Measurements from ENCODE around the gene SLC49A4. TPM values are rescaled to one million over a fixed set of nuclear protein-coding genes. Genes with fewer than 3 reads are reported as not detected.

Gene SLC49A4
- polyA plus RNA-seq, 1 experiment: 8.4 TPM

- TF ChIP-seq CTCF (IDR thresholded peaks at IDR 0.05; ENCODE audit: insufficient read depth, low read depth, low read length): no peak
- H3K36me3 ChIP-seq (ENCODE audit: control insufficient read depth, insufficient read depth, low read length): no peaks in the 10 kb centered on the region
- POLR2A ChIA-PET: no interaction called here
- H3K27me3 ChIP-seq (ENCODE audit: control insufficient read depth, insufficient read depth, low read length): no peaks in the 10 kb centered on the region
- DNase-seq (ENCODE audit: low read depth): no peak
- no peak overlapping the region for H3K4me3 ChIP-seq (ENCODE audit: low read depth, low read length)
- CTCF ChIA-PET: no interaction called here
These were observed 67.5 kb downstream of the SLC49A4 start for GRCh38 chr3:122862381-122862780.

- Histone ChIP-seq H3K27me3 (ENCODE audit: control insufficient read depth, insufficient read depth, low read length) (no peaks in the 10 kb centered on the region), H3K4me3 (ENCODE audit: low read depth, low read length) (no peak overlapping the region), H3K36me3 (ENCODE audit: control insufficient read depth, insufficient read depth, low read length) (no peaks in the 10 kb centered on the region)
- POLR2A ChIA-PET: no interaction called here
- CTCF ChIA-PET: no interaction called here
- DNase-seq (ENCODE audit: low read depth): no peak
- TF ChIP-seq CTCF (IDR thresholded peaks at IDR 0.05; ENCODE audit: insufficient read depth, low read depth, low read length): no peak
These were observed 69.6 kb downstream of the SLC49A4 start for GRCh38 chr3:122864498-122864897.

GRCh38 chr3:122868322-122868721 is 73.5 kb downstream of the SLC49A4 start:
- CTCF ChIA-PET: no interaction called here
- H3K4me3 ChIP-seq (ENCODE audit: low read depth, low read length): no peak overlapping the region
- POLR2A ChIA-PET: no interaction called here
- no peak for TF ChIP-seq CTCF (IDR thresholded peaks at IDR 0.05; ENCODE audit: insufficient read depth, low read depth, low read length)
- no peaks in the 10 kb centered on the region for H3K36me3 ChIP-seq (ENCODE audit: control insufficient read depth, insufficient read depth, low read length)
- no peak for DNase-seq (ENCODE audit: low read depth)
- H3K27me3 ChIP-seq (ENCODE audit: control insufficient read depth, insufficient read depth, low read length): no peaks in the 10 kb centered on the region

- DNase-seq (ENCODE audit: low read depth): no peak
- TF ChIP-seq CTCF (IDR thresholded peaks at IDR 0.05; ENCODE audit: insufficient read depth, low read depth, low read length): no peak
- H3K36me3 ChIP-seq (ENCODE audit: control insufficient read depth, insufficient read depth, low read length): no peaks in the 10 kb centered on the region
- H3K4me3 ChIP-seq (ENCODE audit: low read depth, low read length): no peak overlapping the region
- ChIA-PET CTCF (interaction anchor here (0.7 kb wide), 1 partner anchor 8 kb away, joined by 3 read pairs; no protein-coding TSS in a partner anchor), POLR2A (interaction anchor here (0.6 kb wide), 1 partner anchor 490 kb away, joined by 7 read pairs; the partner anchor contains the start of gene FAM162A)
- H3K27me3 ChIP-seq (ENCODE audit: control insufficient read depth, insufficient read depth, low read length): no peaks in the 10 kb centered on the region
These were observed 79.1 kb downstream of the SLC49A4 start for GRCh38 chr3:122873741-122874515.

- H3K27me3 ChIP-seq (ENCODE audit: control insufficient read depth, insufficient read depth, low read length): no peaks in the 10 kb centered on the region
- no peak overlapping the region for H3K4me3 ChIP-seq (ENCODE audit: low read depth, low read length)
- ChIA-PET POLR2A (no interaction called here), CTCF (interaction anchor here (1.0 kb wide), 1 partner anchor 17 kb away, joined by 3 read pairs; no protein-coding TSS in a partner anchor)
- no peak for TF ChIP-seq CTCF (IDR thresholded peaks at IDR 0.05; ENCODE audit: insufficient read depth, low read depth, low read length)
- no peaks in the 10 kb centered on the region for H3K36me3 ChIP-seq (ENCODE audit: control insufficient read depth, insufficient read depth, low read length)
- DNase-seq (ENCODE audit: low read depth): no peak
These were observed 80.8 kb downstream of the SLC49A4 start for GRCh38 chr3:122875547-122876127.
